Tibial nerve (tissue), 4 donors: ENCODE results near the gene TRIM75.

Experiments
- EP300 ChIP-seq, 2 donors: sonication (generic); formaldehyde crosslinking; IDR thresholded peaks; one replicate each; pipeline ENCODE4 v1.6.1; 2017; ENCODE audit warnings: antibody characterized with exemption in 2 of 2, mild to moderate bottlenecking in 1 of 2
- TF ChIP-seq, protein P1 (sequence below), 5 experiments: fragments of 200-600 bp in 3 of 5; fragments of 450-650 bp in 2 of 5; sonication (generic) in 3 of 5; IDR thresholded peaks; one replicate each; pipeline ENCODE4 v1.5.1; 2016 to 2019; ENCODE audit warnings: antibody characterized with exemption in 5 of 5, mild to moderate bottlenecking in 3 of 5, moderate library complexity in 2 of 5

DNA sequence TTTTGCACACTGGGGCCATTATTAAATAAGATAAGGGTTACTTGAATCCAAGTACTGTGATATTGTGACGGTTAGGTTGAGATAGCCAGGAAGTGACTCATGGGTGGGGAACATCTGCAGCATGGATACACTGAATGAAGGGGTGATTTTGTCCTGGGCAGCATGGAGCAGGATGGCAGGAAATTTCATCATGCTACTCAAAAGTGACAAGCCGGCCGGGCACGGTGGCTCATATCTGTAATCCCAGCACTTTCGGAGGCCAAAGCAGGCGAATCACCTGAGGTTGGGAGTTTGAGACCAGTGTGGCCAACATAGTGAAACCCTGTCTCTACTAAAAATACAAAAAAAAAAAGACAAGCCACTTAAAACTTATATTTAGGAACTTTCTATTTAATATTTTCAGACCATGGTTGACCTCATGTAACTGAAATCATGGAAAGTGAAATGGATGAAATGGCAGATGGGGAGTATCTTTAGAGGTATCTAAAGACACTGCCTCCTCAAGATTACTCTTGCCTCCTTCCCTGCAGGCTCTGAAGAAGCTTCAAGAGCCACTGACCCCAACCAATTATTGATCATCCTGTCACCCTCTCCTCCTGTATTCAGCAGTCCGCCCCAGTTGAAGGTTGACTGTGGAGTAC is 25.8 kb upstream of the TRIM75 start:
- TF ChIP-seq, protein P1, sequence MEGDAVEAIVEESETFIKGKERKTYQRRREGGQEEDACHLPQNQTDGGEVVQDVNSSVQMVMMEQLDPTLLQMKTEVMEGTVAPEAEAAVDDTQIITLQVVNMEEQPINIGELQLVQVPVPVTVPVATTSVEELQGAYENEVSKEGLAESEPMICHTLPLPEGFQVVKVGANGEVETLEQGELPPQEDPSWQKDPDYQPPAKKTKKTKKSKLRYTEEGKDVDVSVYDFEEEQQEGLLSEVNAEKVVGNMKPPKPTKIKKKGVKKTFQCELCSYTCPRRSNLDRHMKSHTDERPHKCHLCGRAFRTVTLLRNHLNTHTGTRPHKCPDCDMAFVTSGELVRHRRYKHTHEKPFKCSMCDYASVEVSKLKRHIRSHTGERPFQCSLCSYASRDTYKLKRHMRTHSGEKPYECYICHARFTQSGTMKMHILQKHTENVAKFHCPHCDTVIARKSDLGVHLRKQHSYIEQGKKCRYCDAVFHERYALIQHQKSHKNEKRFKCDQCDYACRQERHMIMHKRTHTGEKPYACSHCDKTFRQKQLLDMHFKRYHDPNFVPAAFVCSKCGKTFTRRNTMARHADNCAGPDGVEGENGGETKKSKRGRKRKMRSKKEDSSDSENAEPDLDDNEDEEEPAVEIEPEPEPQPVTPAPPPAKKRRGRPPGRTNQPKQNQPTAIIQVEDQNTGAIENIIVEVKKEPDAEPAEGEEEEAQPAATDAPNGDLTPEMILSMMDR (IDR thresholded peaks at IDR 0.05) = no peak
- TF ChIP-seq EP300 (IDR thresholded peaks at IDR 0.05) = no peak
